HEK293 (cell line): Measurements from ENCODE around the gene DNAJC22.

Experiments used
- GLIS1 ChIP-seq: fragments of 450-650 bp; formaldehyde crosslinking; IDR thresholded peaks from 2 replicates; pipeline ENCODE4 v1.5.1; 2016; ENCODE audit warnings: missing biosample characterization, missing genetic modification characterization
- MYNN ChIP-seq: fragments of 450-650 bp; formaldehyde crosslinking; IDR thresholded peaks from 2 replicates; pipeline ENCODE4 v1.5.1; 2016; ENCODE audit warnings: missing biosample characterization, missing genetic modification characterization, borderline replicate concordance
- PATZ1 ChIP-seq: fragments of 450-650 bp; formaldehyde crosslinking; IDR thresholded peaks from 2 replicates; pipeline ENCODE4 v1.5.1; 2016; ENCODE audit warnings: missing biosample characterization, missing genetic modification characterization
- PRDM10 ChIP-seq: fragments of 450-650 bp; formaldehyde crosslinking; IDR thresholded peaks from 2 replicates; pipeline ENCODE4 v1.5.1; 2016; ENCODE audit warnings: missing biosample characterization, missing genetic modification characterization
- WT1 ChIP-seq: fragments of 450-650 bp; formaldehyde crosslinking; IDR thresholded peaks from 2 replicates; pipeline ENCODE4 v1.5.1; 2016; ENCODE audit warnings: missing biosample characterization, missing genetic modification characterization
- ZBTB21 ChIP-seq: fragments of 450-650 bp; formaldehyde crosslinking; IDR thresholded peaks from 2 replicates; pipeline ENCODE4 v1.5.1; 2017; ENCODE audit warnings: missing biosample characterization, missing genetic modification characterization
- ZBTB49 ChIP-seq: fragments of 450-650 bp; formaldehyde crosslinking; IDR thresholded peaks from 2 replicates; pipeline ENCODE4 v1.5.1; 2016; ENCODE audit warnings: missing biosample characterization, missing genetic modification characterization, low read depth
- ZNF10 ChIP-seq: fragments of 450-650 bp; formaldehyde crosslinking; IDR thresholded peaks from 2 replicates; pipeline ENCODE4 v1.5.1; 2017; ENCODE audit warnings: missing biosample characterization, missing genetic modification characterization
- ZNF214 ChIP-seq: fragments of 450-650 bp; formaldehyde crosslinking; IDR thresholded peaks from 2 replicates; pipeline ENCODE4 v1.5.1; 2017; ENCODE audit warnings: missing biosample characterization, mild to moderate bottlenecking, missing genetic modification characterization, borderline replicate concordance
- ZNF239 ChIP-seq: fragments of 450-650 bp; formaldehyde crosslinking; IDR thresholded peaks from 2 replicates; pipeline ENCODE4 v1.5.1; 2016; ENCODE audit warnings: missing biosample characterization, missing genetic modification characterization
- ZNF449 ChIP-seq: fragments of 450-650 bp; formaldehyde crosslinking; IDR thresholded peaks from 2 replicates; pipeline ENCODE4 v1.5.1; 2017; ENCODE audit warnings: missing biosample characterization, mild to moderate bottlenecking, missing genetic modification characterization, moderate library complexity
- ZNF473 ChIP-seq: fragments of 450-650 bp; formaldehyde crosslinking; IDR thresholded peaks from 2 replicates; pipeline ENCODE4 v1.5.1; 2017; ENCODE audit warnings: missing biosample characterization, missing genetic modification characterization
- ZNF48 ChIP-seq: fragments of 450-650 bp; formaldehyde crosslinking; IDR thresholded peaks from 2 replicates; pipeline ENCODE4 v1.5.1; 2016; ENCODE audit warnings: missing biosample characterization, missing genetic modification characterization
- ZNF600 ChIP-seq: fragments of 450-650 bp; formaldehyde crosslinking; IDR thresholded peaks from 2 replicates; pipeline ENCODE4 v1.5.1; 2016; ENCODE audit warnings: missing biosample characterization, missing genetic modification characterization
- ZNF645 ChIP-seq: fragments of 450-650 bp; formaldehyde crosslinking; IDR thresholded peaks from 2 replicates; pipeline ENCODE4; 2016; ENCODE audit warnings: missing biosample characterization, missing genetic modification characterization
- ZNF664 ChIP-seq: fragments of 450-650 bp; formaldehyde crosslinking; IDR thresholded peaks from 2 replicates; pipeline ENCODE4 v1.5.1; 2016; ENCODE audit warnings: missing biosample characterization, missing genetic modification characterization
- ZNF707 ChIP-seq: fragments of 450-650 bp; formaldehyde crosslinking; IDR thresholded peaks from 2 replicates; pipeline ENCODE4 v1.5.1; 2016; ENCODE audit warnings: missing biosample characterization, missing genetic modification characterization
- ZNF768 ChIP-seq: fragments of 450-650 bp; formaldehyde crosslinking; IDR thresholded peaks from 2 replicates; pipeline ENCODE4 v1.5.1; 2018; ENCODE audit warnings: missing biosample characterization, mild to moderate bottlenecking, missing genetic modification characterization
- ZNF776 ChIP-seq: fragments of 450-650 bp; formaldehyde crosslinking; IDR thresholded peaks from 2 replicates; pipeline ENCODE4 v1.5.0; 2017; ENCODE audit warnings: missing biosample characterization, missing genetic modification characterization, borderline replicate concordance
- ZNF785 ChIP-seq: fragments of 450-650 bp; formaldehyde crosslinking; IDR thresholded peaks from 2 replicates; pipeline ENCODE4 v1.5.1; 2016; ENCODE audit warnings: missing biosample characterization, missing genetic modification characterization
- TF ChIP-seq, protein P1 (sequence below): fragments of 450-650 bp; formaldehyde crosslinking; IDR thresholded peaks from 2 replicates; pipeline ENCODE4 v1.5.1; 2017; ENCODE audit warnings: missing biosample characterization, missing genetic modification characterization

The DNAJC22 gene

GRCh38 chr12:49358483-49359141, 11.9 kb downstream of the DNAJC22 start (continued):
- TF ChIP-seq ZNF214 (tag by site-specific recombination) (no peak), ZNF776 (tag by site-specific recombination) (no peak), ZBTB21 (no peak), ZNF473 (no peak), GLIS1 (peak; percentile 14; the same call in 1 of the 2 replicates), ZNF768 (no peak), WT1 (tag by site-specific recombination) (no peak), ZNF785 (tag by site-specific recombination) (no peak), ZNF48 (tag by site-specific recombination) (no peak), ZNF600 (tag by site-specific recombination) (peak; percentile 80), ZNF664 (no peak), PRDM10 (tag by site-specific recombination) (no peak), ZNF449 (tag by site-specific recombination) (no peak), ZNF10 (tag by site-specific recombination) (no peak), ZNF645 (tag by site-specific recombination) (no peak), PATZ1 (tag by site-specific recombination) (peak; percentile 44; the same call in 1 of the 2 replicates), ZNF239 (tag by site-specific recombination) (no peak), ZNF707 (tag by site-specific recombination) (no peak), ZBTB49 (no peak), MYNN (no peak)
- TF ChIP-seq, protein P1, sequence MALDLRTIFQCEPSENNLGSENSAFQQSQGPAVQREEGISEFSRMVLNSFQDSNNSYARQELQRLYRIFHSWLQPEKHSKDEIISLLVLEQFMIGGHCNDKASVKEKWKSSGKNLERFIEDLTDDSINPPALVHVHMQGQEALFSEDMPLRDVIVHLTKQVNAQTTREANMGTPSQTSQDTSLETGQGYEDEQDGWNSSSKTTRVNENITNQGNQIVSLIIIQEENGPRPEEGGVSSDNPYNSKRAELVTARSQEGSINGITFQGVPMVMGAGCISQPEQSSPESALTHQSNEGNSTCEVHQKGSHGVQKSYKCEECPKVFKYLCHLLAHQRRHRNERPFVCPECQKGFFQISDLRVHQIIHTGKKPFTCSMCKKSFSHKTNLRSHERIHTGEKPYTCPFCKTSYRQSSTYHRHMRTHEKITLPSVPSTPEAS (tag by site-specific recombination), result no peak
